Adrenal gland (tissue), 5 donors: Measurements from ENCODE around the gene CCL5.

Experiments used
- POLR2A ChIP-seq, 2 donors: fragments of 450-650 bp; IDR thresholded peaks; one replicate each; pipeline ENCODE4 v1.6.1; 2017; ENCODE audit warnings: antibody characterized with exemption in 2 of 2, mild to moderate bottlenecking in 2 of 2, moderate library complexity in 1 of 2
- TF ChIP-seq, protein P1 (sequence below), 6 experiments: fragments of 450-650 bp in 4 of 6; fragments of 200-600 bp in 2 of 6; sonication (generic) in 1 of 6; IDR thresholded peaks; 1 replicate in 5 of 6; 2 replicates in 1 of 6; pipeline versions ENCODE4 v1.5.1 to v1.8.0; 2016 to 2021; ENCODE audit warnings: antibody characterized with exemption in 6 of 6, mild to moderate bottlenecking in 2 of 6, moderate library complexity in 1 of 6
- donor health status: DM: no; HTN: no; CAD: no.

DNA sequence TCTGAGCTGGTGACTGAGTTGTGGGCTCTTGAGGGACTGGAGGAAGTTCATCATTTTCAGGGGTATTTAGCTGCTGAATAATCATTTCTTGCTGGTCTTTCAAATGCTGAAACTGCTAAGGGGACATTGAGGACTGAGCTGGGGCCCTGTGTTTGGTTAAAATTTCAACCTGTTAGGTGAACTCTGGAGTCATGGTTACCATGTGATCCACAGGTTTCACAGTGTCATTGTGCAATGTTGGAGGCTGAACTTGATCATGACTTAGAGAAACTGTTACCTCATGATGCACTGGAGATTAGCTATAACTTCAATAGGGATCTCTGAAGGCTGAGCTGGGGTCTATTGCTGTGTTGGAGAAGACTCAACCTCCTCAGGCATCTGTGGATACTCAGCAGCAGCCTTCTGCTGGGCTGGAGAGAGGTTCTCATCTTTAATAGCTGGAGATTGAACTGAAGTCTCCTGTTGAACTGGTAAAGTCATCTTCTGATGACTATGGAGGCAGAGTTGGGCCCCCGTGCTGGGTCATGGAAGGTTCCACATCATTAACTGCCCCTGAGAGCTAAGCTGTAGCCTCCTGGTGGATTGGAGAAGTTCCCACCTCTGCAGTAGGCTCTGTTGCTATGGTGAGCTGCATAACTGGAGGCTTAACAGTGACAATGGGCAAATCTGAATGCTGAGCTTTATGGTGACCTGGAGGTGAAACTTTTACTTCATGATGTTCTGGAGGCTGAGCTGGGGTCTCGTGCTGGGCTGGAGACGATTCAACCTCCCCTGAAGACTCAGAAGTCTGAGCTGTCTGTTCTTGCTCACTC is 35.2 kb upstream of the CCL5 start:
- TF ChIP-seq, protein P1, sequence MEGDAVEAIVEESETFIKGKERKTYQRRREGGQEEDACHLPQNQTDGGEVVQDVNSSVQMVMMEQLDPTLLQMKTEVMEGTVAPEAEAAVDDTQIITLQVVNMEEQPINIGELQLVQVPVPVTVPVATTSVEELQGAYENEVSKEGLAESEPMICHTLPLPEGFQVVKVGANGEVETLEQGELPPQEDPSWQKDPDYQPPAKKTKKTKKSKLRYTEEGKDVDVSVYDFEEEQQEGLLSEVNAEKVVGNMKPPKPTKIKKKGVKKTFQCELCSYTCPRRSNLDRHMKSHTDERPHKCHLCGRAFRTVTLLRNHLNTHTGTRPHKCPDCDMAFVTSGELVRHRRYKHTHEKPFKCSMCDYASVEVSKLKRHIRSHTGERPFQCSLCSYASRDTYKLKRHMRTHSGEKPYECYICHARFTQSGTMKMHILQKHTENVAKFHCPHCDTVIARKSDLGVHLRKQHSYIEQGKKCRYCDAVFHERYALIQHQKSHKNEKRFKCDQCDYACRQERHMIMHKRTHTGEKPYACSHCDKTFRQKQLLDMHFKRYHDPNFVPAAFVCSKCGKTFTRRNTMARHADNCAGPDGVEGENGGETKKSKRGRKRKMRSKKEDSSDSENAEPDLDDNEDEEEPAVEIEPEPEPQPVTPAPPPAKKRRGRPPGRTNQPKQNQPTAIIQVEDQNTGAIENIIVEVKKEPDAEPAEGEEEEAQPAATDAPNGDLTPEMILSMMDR (IDR thresholded peaks at IDR 0.05), result no peak
- no peak for TF ChIP-seq POLR2A (IDR thresholded peaks at IDR 0.05)
